ENCODE data around the gene DHX32.
"Not testable (repeated sequence)": the region's sequence is repeated elsewhere in the genome, so short reads cannot be mapped to it uniquely, and the experiment has no call there.

DNA sequence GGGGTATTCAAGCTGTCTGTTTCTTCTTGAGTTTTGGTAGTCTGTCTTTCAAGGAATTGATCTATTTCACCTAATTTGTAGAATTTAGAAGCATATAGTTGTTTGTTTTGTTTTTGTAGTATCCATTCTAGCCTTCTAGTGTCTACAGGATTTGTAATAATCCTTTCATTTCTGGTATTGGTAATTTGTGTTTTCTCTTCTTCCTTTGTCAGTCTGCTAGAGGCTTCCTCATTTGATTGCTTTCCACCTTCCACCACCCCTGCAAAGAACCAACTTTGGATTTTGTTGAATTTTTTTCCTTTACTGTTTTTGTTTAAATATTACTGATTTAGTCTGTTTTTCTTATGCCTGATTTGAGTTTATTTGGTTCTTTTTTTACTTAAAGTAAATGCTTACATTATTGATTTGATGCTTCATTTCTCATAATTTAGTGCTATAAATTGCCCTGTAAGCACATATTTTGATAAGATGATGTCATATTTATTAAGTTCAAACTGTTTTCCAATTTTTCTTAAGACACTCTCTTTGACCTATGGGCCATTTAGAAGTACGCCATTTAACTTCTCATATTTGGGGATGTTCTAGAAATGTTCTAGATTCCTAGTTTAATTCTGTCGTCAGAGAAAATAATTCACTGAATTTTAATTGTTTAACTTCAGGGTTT, 40.7 kb upstream of the DHX32 start:
- TF ChIP-seq POLR2A (IDR thresholded peaks at IDR 0.05; ENCODE audit: low read depth, low read length); RAD21 (IDR thresholded peaks at IDR 0.05; ENCODE audit: low read length); CHD1 (IDR thresholded peaks at IDR 0.05; ENCODE audit: low read depth, low read length); RFX5 (IDR thresholded peaks at IDR 0.05; ENCODE audit: low read depth, low read length); MAZ (IDR thresholded peaks at IDR 0.05; ENCODE audit: borderline replicate concordance, low read depth, low read length); NFE2L2 (IDR thresholded peaks at IDR 0.05; ENCODE audit: low read depth, low read length); SMC3 (IDR thresholded peaks at IDR 0.05; ENCODE audit: low read depth, low read length); CEBPB (IDR thresholded peaks at IDR 0.05; ENCODE audit: low read depth, low read length); BHLHE40 (IDR thresholded peaks at IDR 0.05; ENCODE audit: low read depth, low read length); MXI1 (IDR thresholded peaks at IDR 0.05; ENCODE audit: borderline replicate concordance, low read depth, low read length); FOS (IDR thresholded peaks at IDR 0.05; ENCODE audit: low read depth, low read length); MAFK (IDR thresholded peaks at IDR 0.05; ENCODE audit: low read depth, low read length): not testable (repeated sequence)
- TF ChIP-seq, protein P1, sequence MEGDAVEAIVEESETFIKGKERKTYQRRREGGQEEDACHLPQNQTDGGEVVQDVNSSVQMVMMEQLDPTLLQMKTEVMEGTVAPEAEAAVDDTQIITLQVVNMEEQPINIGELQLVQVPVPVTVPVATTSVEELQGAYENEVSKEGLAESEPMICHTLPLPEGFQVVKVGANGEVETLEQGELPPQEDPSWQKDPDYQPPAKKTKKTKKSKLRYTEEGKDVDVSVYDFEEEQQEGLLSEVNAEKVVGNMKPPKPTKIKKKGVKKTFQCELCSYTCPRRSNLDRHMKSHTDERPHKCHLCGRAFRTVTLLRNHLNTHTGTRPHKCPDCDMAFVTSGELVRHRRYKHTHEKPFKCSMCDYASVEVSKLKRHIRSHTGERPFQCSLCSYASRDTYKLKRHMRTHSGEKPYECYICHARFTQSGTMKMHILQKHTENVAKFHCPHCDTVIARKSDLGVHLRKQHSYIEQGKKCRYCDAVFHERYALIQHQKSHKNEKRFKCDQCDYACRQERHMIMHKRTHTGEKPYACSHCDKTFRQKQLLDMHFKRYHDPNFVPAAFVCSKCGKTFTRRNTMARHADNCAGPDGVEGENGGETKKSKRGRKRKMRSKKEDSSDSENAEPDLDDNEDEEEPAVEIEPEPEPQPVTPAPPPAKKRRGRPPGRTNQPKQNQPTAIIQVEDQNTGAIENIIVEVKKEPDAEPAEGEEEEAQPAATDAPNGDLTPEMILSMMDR (conservative IDR thresholded peaks at IDR 0.05; ENCODE audit: low read depth, low read length): not testable (repeated sequence)
- TF ChIP-seq, protein P2, sequence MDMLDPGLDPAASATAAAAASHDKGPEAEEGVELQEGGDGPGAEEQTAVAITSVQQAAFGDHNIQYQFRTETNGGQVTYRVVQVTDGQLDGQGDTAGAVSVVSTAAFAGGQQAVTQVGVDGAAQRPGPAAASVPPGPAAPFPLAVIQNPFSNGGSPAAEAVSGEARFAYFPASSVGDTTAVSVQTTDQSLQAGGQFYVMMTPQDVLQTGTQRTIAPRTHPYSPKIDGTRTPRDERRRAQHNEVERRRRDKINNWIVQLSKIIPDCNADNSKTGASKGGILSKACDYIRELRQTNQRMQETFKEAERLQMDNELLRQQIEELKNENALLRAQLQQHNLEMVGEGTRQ (IDR thresholded peaks at IDR 0.05; ENCODE audit: low read depth, low read length): not testable (repeated sequence)

Measured in IMR-90 (cell line).